ENCODE results near the gene EFNA5. TPM values are rescaled to one million over a fixed set of nuclear protein-coding genes. Genes with fewer than 3 reads are reported as not detected.

The EFNA5 gene
- total and polyA plus RNA-seq, 2 experiments from 2014 or later = 7.5 to 10.1 TPM

DNA sequence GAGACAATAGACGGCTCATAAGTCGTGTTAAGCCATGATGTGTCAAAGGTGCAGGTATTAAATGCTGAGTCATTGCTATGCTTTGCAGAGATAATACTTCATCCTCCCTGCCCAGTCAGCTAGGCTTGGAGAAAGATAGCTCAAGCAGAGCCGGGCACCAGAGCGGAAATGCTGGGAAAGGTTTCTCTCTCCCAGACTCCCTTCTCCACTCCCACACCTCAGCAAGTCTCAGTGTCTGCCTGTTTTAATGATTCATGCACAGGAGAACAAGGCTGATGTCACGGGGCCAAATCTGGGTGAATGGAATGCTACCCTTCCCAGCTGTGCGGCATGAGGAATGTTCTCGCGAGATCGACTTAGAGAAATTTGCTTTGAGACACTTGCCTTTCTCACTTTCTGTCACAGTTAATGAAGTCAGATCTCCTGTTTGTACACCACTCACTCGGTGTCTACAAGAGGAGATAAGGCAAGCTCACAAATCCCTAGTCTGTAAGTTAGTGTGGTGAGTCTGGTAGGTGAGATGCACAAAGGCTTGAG lies 204.4 kb downstream of the EFNA5 start (continued):
- TF ChIP-seq, protein P1, sequence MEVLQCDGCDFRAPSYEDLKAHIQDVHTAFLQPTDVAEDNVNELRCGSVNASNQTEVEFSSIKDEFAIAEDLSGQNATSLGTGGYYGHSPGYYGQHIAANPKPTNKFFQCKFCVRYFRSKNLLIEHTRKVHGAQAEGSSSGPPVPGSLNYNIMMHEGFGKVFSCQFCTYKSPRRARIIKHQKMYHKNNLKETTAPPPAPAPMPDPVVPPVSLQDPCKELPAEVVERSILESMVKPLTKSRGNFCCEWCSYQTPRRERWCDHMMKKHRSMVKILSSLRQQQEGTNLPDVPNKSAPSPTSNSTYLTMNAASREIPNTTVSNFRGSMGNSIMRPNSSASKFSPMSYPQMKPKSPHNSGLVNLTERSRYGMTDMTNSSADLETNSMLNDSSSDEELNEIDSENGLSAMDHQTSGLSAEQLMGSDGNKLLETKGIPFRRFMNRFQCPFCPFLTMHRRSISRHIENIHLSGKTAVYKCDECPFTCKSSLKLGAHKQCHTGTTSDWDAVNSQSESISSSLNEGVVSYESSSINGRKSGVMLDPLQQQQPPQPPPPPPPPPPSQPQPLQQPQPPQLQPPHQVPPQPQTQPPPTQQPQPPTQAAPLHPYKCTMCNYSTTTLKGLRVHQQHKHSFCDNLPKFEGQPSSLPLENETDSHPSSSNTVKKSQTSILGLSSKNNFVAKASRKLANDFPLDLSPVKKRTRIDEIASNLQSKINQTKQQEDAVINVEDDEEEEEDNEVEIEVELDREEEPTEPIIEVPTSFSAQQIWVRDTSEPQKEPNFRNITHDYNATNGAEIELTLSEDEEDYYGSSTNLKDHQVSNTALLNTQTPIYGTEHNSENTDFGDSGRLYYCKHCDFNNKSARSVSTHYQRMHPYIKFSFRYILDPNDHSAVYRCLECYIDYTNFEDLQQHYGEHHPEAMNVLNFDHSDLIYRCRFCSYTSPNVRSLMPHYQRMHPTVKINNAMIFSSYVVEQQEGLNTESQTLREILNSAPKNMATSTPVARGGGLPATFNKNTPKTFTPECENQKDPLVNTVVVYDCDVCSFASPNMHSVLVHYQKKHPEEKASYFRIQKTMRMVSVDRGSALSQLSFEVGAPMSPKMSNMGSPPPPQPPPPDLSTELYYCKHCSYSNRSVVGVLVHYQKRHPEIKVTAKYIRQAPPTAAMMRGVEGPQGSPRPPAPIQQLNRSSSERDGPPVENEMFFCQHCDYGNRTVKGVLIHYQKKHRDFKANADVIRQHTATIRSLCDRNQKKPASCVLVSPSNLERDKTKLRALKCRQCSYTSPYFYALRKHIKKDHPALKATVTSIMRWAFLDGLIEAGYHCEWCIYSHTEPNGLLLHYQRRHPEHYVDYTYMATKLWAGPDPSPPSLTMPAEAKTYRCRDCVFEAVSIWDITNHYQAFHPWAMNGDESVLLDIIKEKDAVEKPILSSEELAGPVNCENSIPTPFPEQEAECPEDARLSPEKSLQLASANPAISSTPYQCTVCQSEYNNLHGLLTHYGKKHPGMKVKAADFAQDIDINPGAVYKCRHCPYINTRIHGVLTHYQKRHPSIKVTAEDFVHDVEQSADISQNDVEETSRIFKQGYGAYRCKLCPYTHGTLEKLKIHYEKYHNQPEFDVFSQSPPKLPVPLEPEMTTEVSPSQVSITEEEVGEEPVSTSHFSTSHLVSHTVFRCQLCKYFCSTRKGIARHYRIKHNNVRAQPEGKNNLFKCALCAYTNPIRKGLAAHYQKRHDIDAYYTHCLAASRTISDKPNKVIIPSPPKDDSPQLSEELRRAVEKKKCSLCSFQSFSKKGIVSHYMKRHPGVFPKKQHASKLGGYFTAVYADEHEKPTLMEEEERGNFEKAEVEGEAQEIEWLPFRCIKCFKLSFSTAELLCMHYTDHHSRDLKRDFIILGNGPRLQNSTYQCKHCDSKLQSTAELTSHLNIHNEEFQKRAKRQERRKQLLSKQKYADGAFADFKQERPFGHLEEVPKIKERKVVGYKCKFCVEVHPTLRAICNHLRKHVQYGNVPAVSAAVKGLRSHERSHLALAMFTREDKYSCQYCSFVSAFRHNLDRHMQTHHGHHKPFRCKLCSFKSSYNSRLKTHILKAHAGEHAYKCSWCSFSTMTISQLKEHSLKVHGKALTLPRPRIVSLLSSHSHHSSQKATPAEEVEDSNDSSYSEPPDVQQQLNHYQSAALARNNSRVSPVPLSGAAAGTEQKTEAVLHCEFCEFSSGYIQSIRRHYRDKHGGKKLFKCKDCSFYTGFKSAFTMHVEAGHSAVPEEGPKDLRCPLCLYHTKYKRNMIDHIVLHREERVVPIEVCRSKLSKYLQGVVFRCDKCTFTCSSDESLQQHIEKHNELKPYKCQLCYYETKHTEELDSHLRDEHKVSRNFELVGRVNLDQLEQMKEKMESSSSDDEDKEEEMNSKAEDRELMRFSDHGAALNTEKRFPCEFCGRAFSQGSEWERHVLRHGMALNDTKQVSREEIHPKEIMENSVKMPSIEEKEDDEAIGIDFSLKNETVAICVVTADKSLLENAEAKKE (CRISPR knock-in tag; IDR thresholded peaks at IDR 0.05) = no peak
- TF ChIP-seq CTCF (conservative IDR thresholded peaks at IDR 0.05; ENCODE audit: low read depth in 2 of 2) (no peak), JUNB (IDR thresholded peaks at IDR 0.05; ENCODE audit: unreplicated experiment) (no peak), ZNF114 (CRISPR knock-in tag; IDR thresholded peaks at IDR 0.05) (no peak), CREB1 (CRISPR knock-in tag; IDR thresholded peaks at IDR 0.05; ENCODE audit: low read depth) (no peak), ETS1 (IDR thresholded peaks at IDR 0.05) (no peak), EZH2phosphoT487 (IDR thresholded peaks at IDR 0.05; ENCODE audit: unreplicated experiment) (no peak), ZNF331 (CRISPR knock-in tag; IDR thresholded peaks at IDR 0.05; ENCODE audit: low read depth) (no peak), STAT1 (IDR thresholded peaks at IDR 0.05; ENCODE audit: unreplicated experiment) (no peak), NANOG (IDR thresholded peaks at IDR 0.05; ENCODE audit: borderline replicate concordance) (no peak), POLR2AphosphoS5 (IDR thresholded peaks at IDR 0.05; ENCODE audit: low read depth) (no peak)
